Endothelial cell of umbilical vein (primary cell): ENCODE results near the gene UHRF1. TPM values are rescaled to one million over a fixed set of nuclear protein-coding genes. Genes with fewer than 3 reads are reported as not detected.

ENCODE experiments used
- BruUV-seq: library from RNA; stranded (reverse); fragments of 400-500 nt; replicated peaks from 2 replicates; lab custom pipeline; 2021; lab: Mats Ljungman, UMichigan
- CTCF ChIA-PET: fragments of 300-600, 350-600 bp; sonication (Branson Sonifier 250); formaldehyde crosslinking; loops from one replicate; lab custom pipeline; 2021; ENCODE audit warnings: antibody characterized with exemption, inconsistent platforms; lab: Charles Lee
- POLR2A ChIA-PET: fragments of 300-600, 350-600 bp; sonication (Branson Sonifier 250); formaldehyde crosslinking; loops from one replicate; lab custom pipeline; 2021; ENCODE audit warnings: antibody characterized with exemption, inconsistent platforms; lab: Charles Lee
- DNase-seq: peaks from one replicate; pipeline ENCODE4 v3.0.0-alpha.2; 2011; ENCODE audit warnings: low read depth, low spot score
- FAIRE-seq: peaks from 2 replicates; lab custom pipeline; 2011; peaks lifted over from hg19 to GRCh38; lab: Jason Lieb, UNC
- H2AFZ ChIP-seq: 2 replicates; pipeline ENCODE4 v1.6.0; 2012; ENCODE audit warnings: low read depth, low read length, control low read depth, inconsistent platforms
- H3K27ac ChIP-seq: 2 replicates; pipeline ENCODE4 v1.5.1; 2011; ENCODE audit warnings: low read depth, mild to moderate bottlenecking, control low read depth, low read length, moderate library complexity; ENCODE audit not compliant: insufficient read depth
- H3K27me3 ChIP-seq, 2 experiments: 2 replicates each; pipeline versions ENCODE4 v1.6.0 to v1.6.1; 2011; ENCODE audit warnings: low read length in 2 of 2, mixed read lengths in 1 of 2; ENCODE audit not compliant: control insufficient read depth in 2 of 2, insufficient read depth in 2 of 2
- H3K36me3 ChIP-seq, 2 experiments: 2 replicates in 1 of 2; 3 replicates in 1 of 2; pipeline ENCODE4 v1.5.1; 2011; ENCODE audit warnings: low read length in 2 of 2, mild to moderate bottlenecking in 1 of 2, moderate library complexity in 1 of 2; ENCODE audit not compliant: control insufficient read depth in 2 of 2, insufficient read depth in 2 of 2; ENCODE audit errors: extremely low read depth in 1 of 2
- H3K4me1 ChIP-seq: 3 replicates; pipeline ENCODE4 v1.5.1; 2011; ENCODE audit warnings: mild to moderate bottlenecking, low read length; ENCODE audit not compliant: control insufficient read depth, insufficient read depth; ENCODE audit errors: extremely low read depth
- H3K4me2 ChIP-seq: 2 replicates; pipeline ENCODE4 v1.6.1; 2011; ENCODE audit warnings: low read length, control low read depth, mixed read lengths; ENCODE audit not compliant: insufficient read depth
- H3K4me3 ChIP-seq, 3 experiments: fragments of 200-600 bp in 1 of 3; sonication (generic), shearing (Covaris generic) in 1 of 3; replicated peaks in 1 of 3; 2 replicates each; pipeline ENCODE4 v1.5.1; 2011 to 2016; ENCODE audit warnings: control low read depth in 3 of 3, low read length in 3 of 3, mild to moderate bottlenecking in 2 of 3, inconsistent platforms in 1 of 3, low read depth in 1 of 3, moderate library complexity in 1 of 3; ENCODE audit not compliant: insufficient read depth in 1 of 3
- H3K79me2 ChIP-seq: 2 replicates; pipeline ENCODE4 v1.6.0; 2012; ENCODE audit warnings: low read length, inconsistent platforms; ENCODE audit not compliant: control insufficient read depth, insufficient read depth
- H3K9ac ChIP-seq: replicated peaks from 2 replicates; pipeline ENCODE3; 2011; ENCODE audit warnings: low read length, control low read depth; ENCODE audit not compliant: insufficient read depth; ENCODE audit errors: extremely low read depth
- H3K9me1 ChIP-seq: replicated peaks from 3 replicates; pipeline ENCODE4 v1.6.0; 2011; ENCODE audit warnings: mild to moderate bottlenecking, low read length; ENCODE audit not compliant: control insufficient read depth, insufficient read depth; ENCODE audit errors: extremely low read depth
- H3K9me3 ChIP-seq: replicated peaks from 2 replicates; pipeline ENCODE4 v1.5.1; 2012; ENCODE audit warnings: low read length, inconsistent platforms; ENCODE audit not compliant: control insufficient read depth, insufficient read depth
- H4K20me1 ChIP-seq: replicated peaks from 2 replicates; pipeline ENCODE3; 2011; ENCODE audit warnings: mild to moderate bottlenecking, low read length; ENCODE audit not compliant: control insufficient read depth, insufficient read depth; ENCODE audit errors: extremely low read depth
- EZH2 ChIP-seq: IDR thresholded peaks from 2 replicates; pipeline ENCODE4 v1.6.1; 2012; ENCODE audit warnings: borderline replicate concordance, low read depth, mild to moderate bottlenecking, moderate library complexity, low read length, inconsistent platforms; ENCODE audit not compliant: severe bottlenecking
- FOS ChIP-seq: IDR thresholded peaks from 2 replicates; pipeline ENCODE4 v1.6.1; 2011; ENCODE audit warnings: mild to moderate bottlenecking, low read length, moderate library complexity, borderline replicate concordance; ENCODE audit not compliant: insufficient read depth
- JUN ChIP-seq: IDR thresholded peaks from 2 replicates; pipeline ENCODE4 v1.6.1; 2011; ENCODE audit warnings: borderline replicate concordance, low read depth; ENCODE audit not compliant: insufficient read length, insufficient read depth
- POLR2A ChIP-seq: IDR thresholded peaks from 2 replicates; pipeline ENCODE4 v1.6.1; 2012; ENCODE audit warnings: low read depth, mild to moderate bottlenecking, control low read depth, low read length
- dilution Hi-C: fragments of 300-500 bp; cut with MboI; formaldehyde crosslinking; loops from one replicate; pipeline ENCODE4 v1.15.0; 2019; ENCODE audit warnings: low sequenced_read_pairs; ENCODE audit not compliant: extremely low pct_ligation_motif_present
- intact Hi-C: fragments of 100-400 bp; cut with micrococcal nuclease; formaldehyde crosslinking; loops from one replicate; pipeline ENCODE4 v1.10.0; 2022
- polyA plus RNA-seq, 4 experiments: library from polyadenylated mRNA; depleted of rRNA in 3 of 4; stranded (reverse) in 3 of 4; unstranded in 1 of 4; fragments of >200 nt; gene quantifications; 2 replicates each; pipeline versions ENCODE4 v1.2.1 to v1.2.3, GENCODE V29; 2011 to 2012; ENCODE audit warnings: missing spikeins in 1 of 4
- total RNA-seq: library from RNA; stranded (reverse); gene quantifications from 2 replicates; pipeline ENCODE4 v1.2.3, GENCODE V29; 2021
- TF ChIP-seq, protein P1 (sequence below): IDR thresholded peaks from 2 replicates; pipeline ENCODE4 v1.6.1; 2011; ENCODE audit not compliant: insufficient read depth, insufficient read length
- TF ChIP-seq, protein P2 (sequence below), 2 donors: IDR thresholded peaks; 1 replicate in 1 of 2; 2 replicates in 1 of 2; pipeline ENCODE4 v1.5.1; 2011; ENCODE audit warnings: low read length in 2 of 2, mild to moderate bottlenecking in 2 of 2, moderate library complexity in 2 of 2, control low read depth in 1 of 2, inconsistent platforms in 1 of 2, low read depth in 1 of 2; ENCODE audit not compliant: insufficient read depth in 1 of 2; ENCODE audit errors: extremely low read depth in 1 of 2

The UHRF1 gene
- total and polyA plus RNA-seq, 2 donors (not counting 3 experiments of a cell fraction or from before 2014, with no cell fraction given) = 13.3 to 76.8 TPM

DNA sequence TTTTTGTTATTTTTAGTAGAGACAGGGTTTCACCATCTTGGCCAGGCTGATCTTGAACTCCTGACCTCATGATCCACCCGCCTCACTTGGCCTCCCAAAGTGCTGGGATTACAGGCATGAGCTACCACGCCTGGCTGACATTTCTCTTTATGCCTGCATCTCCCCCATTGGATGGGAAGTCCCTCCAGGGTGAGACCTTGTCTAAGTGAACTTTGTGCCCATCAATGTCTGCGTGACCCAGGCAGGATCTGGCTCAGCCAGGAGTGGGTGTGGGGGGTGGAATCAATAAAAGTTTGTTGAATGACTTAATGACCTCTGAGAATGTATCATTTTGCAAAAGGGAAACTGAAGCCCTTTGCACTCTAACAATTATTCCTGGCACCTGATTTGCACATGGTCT is 4.8 kb upstream of the UHRF1 start:
- intact Hi-C loops (no loop called here), dilution Hi-C loops (no loop called here)
- Histone ChIP-seq H3K9ac (no peak overlapping the region), H3K79me2 (no peaks in the 10 kb centered on the region), H3K27ac (no peak overlapping the region), H4K20me1 (no peaks in the 10 kb centered on the region), H3K27me3 (no peaks in the 10 kb centered on the region), H3K4me1 (no peaks in the 10 kb centered on the region), H3K4me2 (no peak overlapping the region), H2AFZ (no peak overlapping the region), H3K9me1 (no peaks in the 10 kb centered on the region), H3K9me3 (no peaks in the 10 kb centered on the region), H3K36me3 (no peaks in the 10 kb centered on the region), H3K4me3 (no peak overlapping the region)
- no peak for DNase-seq
- TF ChIP-seq JUN = no peak
- TF ChIP-seq, protein P1, sequence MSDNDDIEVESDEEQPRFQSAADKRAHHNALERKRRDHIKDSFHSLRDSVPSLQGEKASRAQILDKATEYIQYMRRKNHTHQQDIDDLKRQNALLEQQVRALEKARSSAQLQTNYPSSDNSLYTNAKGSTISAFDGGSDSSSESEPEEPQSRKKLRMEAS = no peak
- CTCF ChIA-PET = interaction anchor here (1.5 to 1.6 kb wide), 2 partner anchors 31 to 51 kb away, joined by 3 to 8 read pairs; no protein-coding TSS in a partner anchor
- POLR2A ChIA-PET = no interaction called here
- no peak for FAIRE-seq
- no TSS peak for BruUV-seq

DNA sequence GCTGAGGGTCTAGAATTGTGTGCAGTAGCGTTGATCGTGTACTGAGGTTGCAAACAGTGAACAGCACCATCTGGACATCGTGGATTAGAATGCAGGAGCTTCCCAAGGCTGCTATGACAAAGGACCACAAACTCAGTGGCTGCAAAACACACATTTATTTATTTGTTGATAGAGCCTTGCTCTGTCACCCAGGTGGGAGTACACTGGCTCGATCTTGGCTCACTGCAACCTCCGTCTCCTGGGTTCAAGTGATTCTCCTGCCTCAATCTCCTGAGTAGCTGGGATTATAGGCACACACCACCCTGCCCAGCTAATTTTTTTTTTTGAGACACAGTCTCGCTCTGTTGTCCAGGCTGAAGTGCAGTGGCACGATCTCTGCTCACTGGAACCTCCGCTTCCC is 2.3 kb upstream of the UHRF1 start:
- Histone ChIP-seq H3K27me3 (no peaks in the 10 kb centered on the region), H3K4me2 (no peak overlapping the region), H3K36me3 (no peaks in the 10 kb centered on the region), H3K9ac (no peak overlapping the region), H3K4me1 (peaks cover 14% of the 10 kb centered on the region), H3K9me1 (no peaks in the 10 kb centered on the region), H3K9me3 (no peaks in the 10 kb centered on the region), H4K20me1 (no peaks in the 10 kb centered on the region), H3K79me2 (peaks cover 13% of the 10 kb centered on the region), H2AFZ (no peak overlapping the region), H3K27ac (no peak overlapping the region), H3K4me3 (no peak overlapping the region)
- intact Hi-C loops (no loop called here), dilution Hi-C loops (no loop called here)
- FAIRE-seq (no peak), DNase-seq (no peak)
- TF ChIP-seq POLR2A (no peak), EZH2 (no peak), JUN (no peak), FOS (no peak)
- TF ChIP-seq, protein P2, sequence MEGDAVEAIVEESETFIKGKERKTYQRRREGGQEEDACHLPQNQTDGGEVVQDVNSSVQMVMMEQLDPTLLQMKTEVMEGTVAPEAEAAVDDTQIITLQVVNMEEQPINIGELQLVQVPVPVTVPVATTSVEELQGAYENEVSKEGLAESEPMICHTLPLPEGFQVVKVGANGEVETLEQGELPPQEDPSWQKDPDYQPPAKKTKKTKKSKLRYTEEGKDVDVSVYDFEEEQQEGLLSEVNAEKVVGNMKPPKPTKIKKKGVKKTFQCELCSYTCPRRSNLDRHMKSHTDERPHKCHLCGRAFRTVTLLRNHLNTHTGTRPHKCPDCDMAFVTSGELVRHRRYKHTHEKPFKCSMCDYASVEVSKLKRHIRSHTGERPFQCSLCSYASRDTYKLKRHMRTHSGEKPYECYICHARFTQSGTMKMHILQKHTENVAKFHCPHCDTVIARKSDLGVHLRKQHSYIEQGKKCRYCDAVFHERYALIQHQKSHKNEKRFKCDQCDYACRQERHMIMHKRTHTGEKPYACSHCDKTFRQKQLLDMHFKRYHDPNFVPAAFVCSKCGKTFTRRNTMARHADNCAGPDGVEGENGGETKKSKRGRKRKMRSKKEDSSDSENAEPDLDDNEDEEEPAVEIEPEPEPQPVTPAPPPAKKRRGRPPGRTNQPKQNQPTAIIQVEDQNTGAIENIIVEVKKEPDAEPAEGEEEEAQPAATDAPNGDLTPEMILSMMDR (IDR thresholded peaks at IDR 0.05; ENCODE audit: extremely low read depth in 1 of 2, insufficient read depth in 1 of 2, low read depth in 1 of 2, low read length in 2 of 2) = no peak
- TF ChIP-seq, protein P1 = no peak
- ChIA-PET POLR2A (no interaction called here), CTCF (interaction anchor here (0.7 to 2.7 kb wide), 3 partner anchors 12 to 97 kb away, joined by 4 to 13 read pairs (median 5); no protein-coding TSS in a partner anchor)
- no TSS peak for BruUV-seq
